ENCODE measurements around the gene RYR2. TPM values are rescaled to one million over a fixed set of nuclear protein-coding genes. Genes with fewer than 3 reads are reported as not detected.

Gene RYR2
- total RNA-seq, 4 donors from 2014 or later, result 0.53 to 1.2 (median 0.57) TPM

DNA sequence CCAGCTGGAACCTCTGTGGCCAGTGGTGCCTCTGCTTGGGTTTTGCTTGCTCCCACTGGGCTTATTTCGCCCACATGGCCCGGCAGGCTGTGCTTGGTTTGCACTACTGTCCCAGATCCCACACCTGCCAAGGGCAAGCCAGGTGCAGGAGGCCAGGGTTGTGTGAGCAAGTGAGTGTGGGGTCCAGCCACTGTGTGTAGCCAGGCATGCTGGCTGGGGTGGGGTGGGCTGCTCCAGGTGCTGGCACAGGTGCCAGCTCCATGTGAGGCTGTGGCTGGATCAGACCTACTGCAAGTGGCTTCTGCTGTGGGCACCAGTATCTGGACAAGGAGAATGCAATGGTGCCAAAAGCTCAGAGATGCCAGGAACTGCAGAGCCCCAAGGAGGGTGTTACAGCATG, 28.5 kb downstream of the RYR2 start:
- no peak for DNase-seq (ENCODE audit: low spot score in 2 of 2)
- H3K27ac ChIP-seq, result no peak overlapping the region
- no peaks in the 10 kb centered on the region for H3K9me3 ChIP-seq
- 83% methylated on average over 2 of the region's 2 CpGs for WGBS
- no peaks in the 10 kb centered on the region for H3K36me3 ChIP-seq
- no peaks in the 10 kb centered on the region for H3K27me3 ChIP-seq
- TF ChIP-seq EP300 (IDR thresholded peaks at IDR 0.05) (no peak), POLR2AphosphoS5 (IDR thresholded peaks at IDR 0.05) (no peak), CTCF (IDR thresholded peaks at IDR 0.05) (no peak), POLR2A (IDR thresholded peaks at IDR 0.05) (no peak)
- no peak overlapping the region for H3K4me3 ChIP-seq
- no peaks in the 10 kb centered on the region for H3K4me1 ChIP-seq

- H3K9me3 ChIP-seq, result no peaks in the 10 kb centered on the region
- WGBS, result 83% methylated on average over 16 of the region's 25 CpGs
These were observed 29.8 kb downstream of the RYR2 start for GRCh38 chr1:237071641-237072420.

GRCh38 chr1:237074371-237075117, 32.6 kb downstream of the RYR2 start:
- no peak overlapping the region for H3K27ac ChIP-seq
- 86% methylated on average over 11 of the region's 11 CpGs for WGBS
- H3K9me3 ChIP-seq, result no peaks in the 10 kb centered on the region
- no peaks in the 10 kb centered on the region for H3K27me3 ChIP-seq
- no peaks in the 10 kb centered on the region for H3K36me3 ChIP-seq
- TF ChIP-seq POLR2AphosphoS5 (IDR thresholded peaks at IDR 0.05) (no peak), CTCF (IDR thresholded peaks at IDR 0.05) (no peak), EP300 (IDR thresholded peaks at IDR 0.05) (no peak), POLR2A (IDR thresholded peaks at IDR 0.05) (no peak)
- H3K4me3 ChIP-seq, result no peak overlapping the region
- no peak for DNase-seq (ENCODE audit: low spot score in 2 of 2)
- no peaks in the 10 kb centered on the region for H3K4me1 ChIP-seq

More at GRCh38 chr1:237071641-237072420, 29.8 kb downstream of the RYR2 start:
- Histone ChIP-seq H3K27me3 (no peaks in the 10 kb centered on the region), H3K4me1 (no peaks in the 10 kb centered on the region), H3K4me3 (no peak overlapping the region), H3K36me3 (no peaks in the 10 kb centered on the region), H3K27ac (no peak overlapping the region)
- TF ChIP-seq CTCF (IDR thresholded peaks at IDR 0.05) (no peak), POLR2A (IDR thresholded peaks at IDR 0.05) (no peak), EP300 (IDR thresholded peaks at IDR 0.05) (no peak), POLR2AphosphoS5 (IDR thresholded peaks at IDR 0.05) (no peak)
- no peak for DNase-seq (ENCODE audit: low spot score in 2 of 2)

GRCh38 chr1:237084341-237085077, 42.5 kb downstream of the RYR2 start:
- H3K36me3 ChIP-seq, result no peaks in the 10 kb centered on the region
- no peak for DNase-seq (ENCODE audit: low spot score in 2 of 2)
- WGBS, result 79% methylated on average over 11 of the region's 11 CpGs
- no peak for TF ChIP-seq EP300 (IDR thresholded peaks at IDR 0.05)
- TF ChIP-seq POLR2A (IDR thresholded peaks at IDR 0.05), result no peak
- TF ChIP-seq POLR2AphosphoS5 (IDR thresholded peaks at IDR 0.05), result no peak
- no peak for TF ChIP-seq CTCF (IDR thresholded peaks at IDR 0.05)
- no peak overlapping the region for H3K4me3 ChIP-seq
- H3K4me1 ChIP-seq, result no peaks in the 10 kb centered on the region
- H3K27me3 ChIP-seq, result no peaks in the 10 kb centered on the region
- H3K9me3 ChIP-seq, result no peaks in the 10 kb centered on the region
- no peak overlapping the region for H3K27ac ChIP-seq

Measured in suprapubic skin (tissue), 4 donors.